Measurements from ENCODE around the gene EPSTI1. TPM values are rescaled to one million over a fixed set of nuclear protein-coding genes. Genes with fewer than 3 reads are reported as not detected.

The EPSTI1 gene
- total RNA-seq, 4 donors from 2014 or later, result 13.1 to 145 (median 18.7) TPM

DNA sequence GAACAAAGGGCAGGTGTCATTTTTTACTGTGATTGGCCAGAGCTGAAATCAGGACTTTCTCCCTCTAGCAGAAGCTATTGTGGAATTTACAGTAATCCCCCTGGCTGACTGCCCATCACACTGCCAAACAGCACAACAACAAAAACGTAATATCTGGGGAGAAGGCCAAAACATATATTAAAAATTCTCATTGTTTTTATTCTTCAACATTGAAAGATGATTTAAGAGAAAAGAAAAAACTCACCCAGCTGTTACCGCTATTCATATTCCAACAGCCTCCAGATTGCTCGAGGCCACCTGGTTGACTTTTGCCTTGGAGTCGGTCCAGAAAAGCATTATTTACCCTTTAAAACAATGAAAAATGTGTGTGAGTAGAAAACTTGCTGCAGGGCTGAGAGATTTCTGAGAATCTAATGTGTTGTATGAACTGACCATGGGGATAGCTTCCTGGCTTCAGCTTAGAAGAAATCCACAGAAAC lies 97.2 kb downstream of the EPSTI1 start:
- no peak for DNase-seq
- intact Hi-C loops (cut with DNase I; ENCODE audit: low total_unique reads), result no loop called here
- TF ChIP-seq EP300 (IDR thresholded peaks at IDR 0.05; ENCODE audit: low read depth) (no peak), POLR2A (IDR thresholded peaks at IDR 0.05) (no peak)
- Histone ChIP-seq H3K4me3 (no peak overlapping the region), H3K9me3 (no peaks in the 10 kb centered on the region), H3K4me1 (peaks cover 4 to 38% (median 18%) of the 10 kb centered on the region in 4 donors), H3K36me3 (no peaks in the 10 kb centered on the region), H3K27ac (no peak overlapping the region), H3K27me3 (no peaks in the 10 kb centered on the region)
- in situ Hi-C loops (cut with MboI; ENCODE audit: low pct_ligation_motif_present in 1 of 4, low pct_unique_long_range_greater_than_20kb in 1 of 4, low sequenced_read_pairs in 3 of 4), result no loop called here
- WGBS, 2 donors (ENCODE audit: low coverage in 1 of 2), result 31% methylated on average over 4 of the region's 4 CpGs

DNA sequence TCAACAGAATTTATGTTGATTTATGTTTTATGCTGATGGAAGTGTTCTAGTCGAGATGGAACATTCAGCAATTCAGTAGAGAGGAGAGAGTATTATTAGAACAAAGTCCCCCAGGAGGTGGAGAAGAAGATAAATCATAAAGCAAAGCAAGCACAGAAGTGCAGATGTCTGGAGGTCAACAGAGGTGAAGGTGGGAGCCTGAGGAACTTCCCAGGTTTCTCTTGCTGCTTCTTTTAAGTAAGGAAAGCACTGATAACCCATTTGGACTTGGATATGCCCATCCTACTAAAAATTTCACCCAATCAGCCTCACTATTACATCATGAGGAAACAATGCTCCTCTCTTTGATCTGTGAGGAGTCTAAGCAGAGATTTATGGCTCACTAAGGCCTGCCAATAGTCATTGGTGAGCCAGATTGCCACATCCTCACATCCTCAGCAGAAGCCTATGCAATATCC lies 98.8 kb downstream of the EPSTI1 start:
- Histone ChIP-seq H3K27me3 (no peaks in the 10 kb centered on the region), H3K9me3 (no peaks in the 10 kb centered on the region), H3K4me1 (peaks cover 4 to 38% (median 18%) of the 10 kb centered on the region in 4 donors), H3K4me3 (no peak overlapping the region), H3K27ac (peak overlapping the region in 2 of 4 donors; percentile 74 to 75), H3K36me3 (no peaks in the 10 kb centered on the region)
- intact Hi-C loops (cut with DNase I; ENCODE audit: low total_unique reads) (no loop called here), in situ Hi-C loops (cut with MboI; ENCODE audit: low pct_ligation_motif_present in 1 of 4, low pct_unique_long_range_greater_than_20kb in 1 of 4, low sequenced_read_pairs in 3 of 4) (no loop called here)
- 5 to 14% methylated on average over 1 of the region's 1 CpG for WGBS, 2 donors (ENCODE audit: low coverage in 1 of 2)
- no peak for DNase-seq
- TF ChIP-seq, protein P1, sequence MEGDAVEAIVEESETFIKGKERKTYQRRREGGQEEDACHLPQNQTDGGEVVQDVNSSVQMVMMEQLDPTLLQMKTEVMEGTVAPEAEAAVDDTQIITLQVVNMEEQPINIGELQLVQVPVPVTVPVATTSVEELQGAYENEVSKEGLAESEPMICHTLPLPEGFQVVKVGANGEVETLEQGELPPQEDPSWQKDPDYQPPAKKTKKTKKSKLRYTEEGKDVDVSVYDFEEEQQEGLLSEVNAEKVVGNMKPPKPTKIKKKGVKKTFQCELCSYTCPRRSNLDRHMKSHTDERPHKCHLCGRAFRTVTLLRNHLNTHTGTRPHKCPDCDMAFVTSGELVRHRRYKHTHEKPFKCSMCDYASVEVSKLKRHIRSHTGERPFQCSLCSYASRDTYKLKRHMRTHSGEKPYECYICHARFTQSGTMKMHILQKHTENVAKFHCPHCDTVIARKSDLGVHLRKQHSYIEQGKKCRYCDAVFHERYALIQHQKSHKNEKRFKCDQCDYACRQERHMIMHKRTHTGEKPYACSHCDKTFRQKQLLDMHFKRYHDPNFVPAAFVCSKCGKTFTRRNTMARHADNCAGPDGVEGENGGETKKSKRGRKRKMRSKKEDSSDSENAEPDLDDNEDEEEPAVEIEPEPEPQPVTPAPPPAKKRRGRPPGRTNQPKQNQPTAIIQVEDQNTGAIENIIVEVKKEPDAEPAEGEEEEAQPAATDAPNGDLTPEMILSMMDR (IDR thresholded peaks at IDR 0.05), result no peak
- TF ChIP-seq EP300 (IDR thresholded peaks at IDR 0.05; ENCODE audit: low read depth) (no peak), POLR2A (IDR thresholded peaks at IDR 0.05) (no peak), POLR2AphosphoS5 (IDR thresholded peaks at IDR 0.05) (no peak)

DNA sequence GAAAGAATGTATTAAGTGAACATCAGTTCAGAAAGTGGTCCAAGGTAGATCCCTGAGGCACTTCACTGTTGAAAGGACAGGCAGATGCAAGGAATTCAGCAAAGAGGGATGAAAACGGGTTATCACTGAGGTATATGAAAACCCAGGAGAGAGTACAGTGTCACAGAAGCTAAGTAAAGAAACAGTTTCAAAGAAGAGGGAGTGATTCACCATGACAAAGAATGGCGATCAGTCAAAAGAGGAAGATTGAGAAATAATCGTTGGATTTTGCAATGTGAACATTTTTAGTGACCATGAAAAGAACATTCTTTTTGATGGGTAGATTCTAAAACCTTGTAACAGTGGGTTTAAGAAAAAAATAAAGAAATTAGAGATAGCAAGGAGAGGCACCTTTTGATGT lies 99.3 kb downstream of the EPSTI1 start:
- in situ Hi-C loops (cut with MboI; ENCODE audit: low pct_ligation_motif_present in 1 of 4, low pct_unique_long_range_greater_than_20kb in 1 of 4, low sequenced_read_pairs in 3 of 4), result no loop called here
- H3K27me3 ChIP-seq, result no peaks in the 10 kb centered on the region
- no peaks in the 10 kb centered on the region for H3K9me3 ChIP-seq
- no peak for DNase-seq
- peaks cover 4 to 38% (median 18%) of the 10 kb centered on the region in 4 donors for H3K4me1 ChIP-seq
- no peak overlapping the region for H3K4me3 ChIP-seq
- peak overlapping the region in 2 of 4 donors; percentile 74 to 75 for H3K27ac ChIP-seq
- intact Hi-C loops (cut with DNase I; ENCODE audit: low total_unique reads), result no loop called here
- 80% methylated on average over 3 of the region's 3 CpGs for WGBS, 2 donors (ENCODE audit: low coverage in 1 of 2)
- no peaks in the 10 kb centered on the region for H3K36me3 ChIP-seq
- TF ChIP-seq, protein P1 (IDR thresholded peaks at IDR 0.05), result no peak
- TF ChIP-seq POLR2A (IDR thresholded peaks at IDR 0.05) (no peak), EP300 (IDR thresholded peaks at IDR 0.05; ENCODE audit: low read depth) (no peak), POLR2AphosphoS5 (IDR thresholded peaks at IDR 0.05) (no peak)

DNA sequence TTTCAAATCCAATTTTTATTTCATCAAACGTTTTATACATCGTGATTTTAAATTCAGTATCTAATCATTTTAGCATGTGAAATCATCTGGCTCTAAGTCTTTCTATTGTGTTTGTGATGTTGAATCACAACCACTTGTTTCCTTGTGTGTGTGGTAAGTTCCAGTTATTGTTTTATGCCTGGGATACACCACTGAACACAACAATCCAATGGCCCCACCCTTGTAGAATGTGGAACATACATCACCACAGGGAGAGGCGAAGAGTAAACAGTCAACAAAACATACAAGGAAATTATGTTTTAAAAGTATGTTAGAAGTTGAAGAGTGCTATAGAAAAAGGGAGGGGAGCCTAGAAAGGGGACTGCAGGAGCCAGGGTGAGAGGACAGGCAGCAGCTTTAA lies 100.5 kb downstream of the EPSTI1 start:
- peak; percentile 31 for DNase-seq
- TF ChIP-seq POLR2A (IDR thresholded peaks at IDR 0.05) (no peak), POLR2AphosphoS5 (IDR thresholded peaks at IDR 0.05) (peak in 2 of 3 donors; percentile 8 to 41), EP300 (IDR thresholded peaks at IDR 0.05; ENCODE audit: low read depth) (peak; percentile 51)
- Histone ChIP-seq H3K36me3 (no peaks in the 10 kb centered on the region), H3K27me3 (no peaks in the 10 kb centered on the region), H3K4me3 (no peak overlapping the region), H3K27ac (peak overlapping the region; percentile 32 to 75 (median 60)), H3K4me1 (peaks cover 4 to 38% (median 18%) of the 10 kb centered on the region in 4 donors), H3K9me3 (no peaks in the 10 kb centered on the region)
- in situ Hi-C loops (cut with MboI; ENCODE audit: low pct_ligation_motif_present in 1 of 4, low pct_unique_long_range_greater_than_20kb in 1 of 4, low sequenced_read_pairs in 3 of 4), result no loop called here
- 58 to 67% methylated on average over 3 of the region's 3 CpGs for WGBS, 2 donors (ENCODE audit: low coverage in 1 of 2)
- intact Hi-C loops (cut with DNase I; ENCODE audit: low total_unique reads), result no loop called here

DNA sequence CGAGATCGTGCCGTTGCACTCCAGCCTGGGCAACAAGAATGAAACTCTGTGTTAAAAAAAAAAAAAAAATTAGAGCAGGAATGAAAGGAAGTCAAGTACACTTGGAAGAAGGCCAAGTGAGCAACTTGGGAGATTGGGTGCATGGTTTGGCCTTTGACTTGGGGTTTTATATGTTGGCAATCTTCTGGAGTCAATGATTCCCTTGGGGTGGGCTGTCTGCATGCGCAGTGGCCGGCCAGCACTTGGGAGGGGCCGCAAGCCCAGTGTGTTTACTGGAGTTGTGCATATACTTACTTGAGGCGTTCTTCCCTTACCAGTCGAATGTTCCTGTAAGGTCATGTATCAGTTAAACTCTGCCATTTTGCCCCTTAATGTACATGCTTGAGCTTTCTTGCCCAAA lies 106.7 kb downstream of the EPSTI1 start:
- Histone ChIP-seq H3K4me3 (no peak overlapping the region), H3K4me1 (peaks cover 3 to 21% (median 11%) of the 10 kb centered on the region in 4 donors), H3K36me3 (no peaks in the 10 kb centered on the region), H3K9me3 (no peaks in the 10 kb centered on the region), H3K27ac (no peak overlapping the region), H3K27me3 (no peaks in the 10 kb centered on the region)
- TF ChIP-seq, protein P1 (IDR thresholded peaks at IDR 0.05), result no peak
- TF ChIP-seq POLR2AphosphoS5 (IDR thresholded peaks at IDR 0.05) (no peak), EP300 (IDR thresholded peaks at IDR 0.05; ENCODE audit: low read depth) (no peak), POLR2A (IDR thresholded peaks at IDR 0.05) (no peak)
- in situ Hi-C loops (cut with MboI; ENCODE audit: low pct_ligation_motif_present in 1 of 4, low pct_unique_long_range_greater_than_20kb in 1 of 4, low sequenced_read_pairs in 3 of 4), result no loop called here
- intact Hi-C loops (cut with DNase I; ENCODE audit: low total_unique reads), result no loop called here
- 77 to 80% methylated on average over 5 to 8 of the region's 8 CpGs for WGBS, 2 donors (ENCODE audit: low coverage in 1 of 2)
- DNase-seq, result no peak

Data from transverse colon (tissue), 4 donors.